H1 (cell line): Measurements from ENCODE around the gene STEAP4.

Experiments
- CEBPB ChIP-seq: IDR thresholded peaks from 2 replicates; pipeline ENCODE4 v1.6.1; 2012; ENCODE audit warnings: low read depth, low read length
- CHD2 ChIP-seq: IDR thresholded peaks from 2 replicates; pipeline ENCODE4 v1.6.1; 2012; ENCODE audit warnings: low read length, improper control_type of control experiment
- POLR2A ChIP-seq, 2 experiments: IDR thresholded peaks; 1 replicate in 1 of 2; 2 replicates in 1 of 2; pipeline ENCODE4 v1.6.1; 2011; ENCODE audit warnings: low read depth in 2 of 2, low read length in 2 of 2, mild to moderate bottlenecking in 2 of 2; ENCODE audit errors: control extremely low read depth in 1 of 2
- POLR2AphosphoS5 ChIP-seq: IDR thresholded peaks from 2 replicates; pipeline ENCODE4 v1.6.1; 2011; ENCODE audit warnings: low read depth, low read length
- RFX5 ChIP-seq: IDR thresholded peaks from 2 replicates; pipeline ENCODE4 v1.6.1; 2011; ENCODE audit warnings: low read depth, low read length, improper control_type of control experiment, borderline replicate concordance
- TCF12 ChIP-seq: IDR thresholded peaks from 2 replicates; pipeline ENCODE4 v1.6.1; 2011; ENCODE audit warnings: low read depth, mild to moderate bottlenecking, low read length
- TEAD4 ChIP-seq: IDR thresholded peaks from 2 replicates; pipeline ENCODE4 v1.6.1; 2012; ENCODE audit warnings: low read depth, low read length, inconsistent platforms, mixed read lengths
- YY1 ChIP-seq: IDR thresholded peaks from 2 replicates; pipeline ENCODE4 v1.6.1; 2011; ENCODE audit warnings: low read depth, mild to moderate bottlenecking, low read length
- ZNF274 ChIP-seq: IDR thresholded peaks from 2 replicates; pipeline ENCODE4 v1.7.0; 2012; ENCODE audit warnings: low read length, borderline replicate concordance; ENCODE audit errors: extremely low read depth
- TF ChIP-seq, protein P1 (sequence below), 3 experiments: IDR thresholded peaks; 1 replicate in 2 of 3; 2 replicates in 1 of 3; pipeline versions ENCODE4 v1.5.1 to v1.6.1; 2011; ENCODE audit warnings: low read length in 3 of 3, mild to moderate bottlenecking in 3 of 3, inconsistent platforms in 2 of 3, low read depth in 1 of 3, moderate library complexity in 1 of 3; ENCODE audit not compliant: insufficient read depth in 1 of 3; ENCODE audit errors: control extremely low read depth in 1 of 3

GRCh38 chr7:88307412-88307811 lies 718 bp upstream of the STEAP4 start:
- TF ChIP-seq CEBPB, result no peak
- no peak for TF ChIP-seq YY1
- TF ChIP-seq POLR2AphosphoS5, result no peak
- no peak for TF ChIP-seq TCF12
- TF ChIP-seq, protein P1, sequence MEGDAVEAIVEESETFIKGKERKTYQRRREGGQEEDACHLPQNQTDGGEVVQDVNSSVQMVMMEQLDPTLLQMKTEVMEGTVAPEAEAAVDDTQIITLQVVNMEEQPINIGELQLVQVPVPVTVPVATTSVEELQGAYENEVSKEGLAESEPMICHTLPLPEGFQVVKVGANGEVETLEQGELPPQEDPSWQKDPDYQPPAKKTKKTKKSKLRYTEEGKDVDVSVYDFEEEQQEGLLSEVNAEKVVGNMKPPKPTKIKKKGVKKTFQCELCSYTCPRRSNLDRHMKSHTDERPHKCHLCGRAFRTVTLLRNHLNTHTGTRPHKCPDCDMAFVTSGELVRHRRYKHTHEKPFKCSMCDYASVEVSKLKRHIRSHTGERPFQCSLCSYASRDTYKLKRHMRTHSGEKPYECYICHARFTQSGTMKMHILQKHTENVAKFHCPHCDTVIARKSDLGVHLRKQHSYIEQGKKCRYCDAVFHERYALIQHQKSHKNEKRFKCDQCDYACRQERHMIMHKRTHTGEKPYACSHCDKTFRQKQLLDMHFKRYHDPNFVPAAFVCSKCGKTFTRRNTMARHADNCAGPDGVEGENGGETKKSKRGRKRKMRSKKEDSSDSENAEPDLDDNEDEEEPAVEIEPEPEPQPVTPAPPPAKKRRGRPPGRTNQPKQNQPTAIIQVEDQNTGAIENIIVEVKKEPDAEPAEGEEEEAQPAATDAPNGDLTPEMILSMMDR (IDR thresholded peaks at IDR 0.05; ENCODE audit: control extremely low read depth in 1 of 3, insufficient read depth in 1 of 3, low read depth in 1 of 3, low read length in 3 of 3), result no peak
- TF ChIP-seq RFX5, result no peak
- TF ChIP-seq CHD2, result no peak
- no peak for TF ChIP-seq ZNF274
- no peak for TF ChIP-seq TEAD4
- TF ChIP-seq POLR2A (IDR thresholded peaks at IDR 0.05; ENCODE audit: control extremely low read depth in 1 of 2, low read depth in 2 of 2, low read length in 2 of 2), result no peak
